C4-2B (cell line): Measurements from ENCODE around the gene TMTC2.

Experiments used
- H3K27ac ChIP-seq: fragments of 450-650 bp; 2 replicates; pipeline ENCODE4 v1.5.1; 2017
- CTCF ChIP-seq: fragments of 450-650 bp; conservative IDR thresholded peaks from 2 replicates; pipeline ENCODE4 v1.5.1; 2017; ENCODE audit warnings: mild to moderate bottlenecking
- ZFX ChIP-seq: fragments of 450-650 bp; IDR thresholded peaks from 2 replicates; pipeline ENCODE4 v1.6.1; 2017

The TMTC2 gene

GRCh38 chr12:83067981-83068380 is 381.3 kb downstream of the TMTC2 start:
- no peak overlapping the region for H3K27ac ChIP-seq
- TF ChIP-seq CTCF (no peak), ZFX (no peak)

- no peak overlapping the region for H3K27ac ChIP-seq
These were observed 387.7 kb downstream of the TMTC2 start for GRCh38 chr12:83074358-83074894.

GRCh38 chr12:83075471-83075870 is 388.8 kb downstream of the TMTC2 start:
- H3K27ac ChIP-seq, result no peak overlapping the region
- TF ChIP-seq CTCF (no peak), ZFX (no peak)

More at GRCh38 chr12:83074358-83074894, 387.7 kb downstream of the TMTC2 start:
- no peak for TF ChIP-seq ZFX
- no peak for TF ChIP-seq CTCF

- TF ChIP-seq ZFX (no peak), CTCF (no peak)
- no peak overlapping the region for H3K27ac ChIP-seq
These were observed 390.3 kb downstream of the TMTC2 start for GRCh38 chr12:83077041-83077440.

GRCh38 chr12:83082690-83083276 is 396.1 kb downstream of the TMTC2 start:
- no peak overlapping the region for H3K27ac ChIP-seq
- TF ChIP-seq ZFX (no peak), CTCF (no peak)

- TF ChIP-seq CTCF (no peak), ZFX (no peak)
- H3K27ac ChIP-seq, result no peak overlapping the region
These were observed 396.9 kb downstream of the TMTC2 start for GRCh38 chr12:83083616-83084015.

- TF ChIP-seq ZFX, result no peak
- no peak for TF ChIP-seq CTCF
These were observed 398.0 kb downstream of the TMTC2 start for GRCh38 chr12:83084516-83085234.

More at GRCh38 chr12:83084516-83085234, 398.0 kb downstream of the TMTC2 start:
- H3K27ac ChIP-seq, result no peak overlapping the region
